Kidney (tissue), 14 donors: ENCODE measurements around the gene PFKFB2. TPM values are rescaled to one million over a fixed set of nuclear protein-coding genes. Genes with fewer than 3 reads are reported as not detected.

Experiments used
- DNase-seq, 5 donors: peaks; one replicate each; pipeline ENCODE4 v3.0.0-alpha.2; 2013 to 2020
- FAIRE-seq: peaks from 2 replicates; lab custom pipeline; 2012; peaks lifted over from hg19 to GRCh38; lab: Jason Lieb, UNC
- H3K27ac ChIP-seq, 2 donors: one replicate each; pipeline ENCODE4 v1.7.0; 2013; ENCODE audit warnings: low read depth in 2 of 2, low read length in 2 of 2, inconsistent platforms in 1 of 2
- H3K27me3 ChIP-seq: one replicate; pipeline ENCODE4 v1.7.1; 2013; ENCODE audit warnings: low read length, inconsistent platforms; ENCODE audit not compliant: control insufficient read depth, insufficient read depth
- H3K36me3 ChIP-seq, 3 donors: one replicate each; pipeline versions ENCODE4 v1.7.0 to v1.7.1; 2013; ENCODE audit warnings: low read length in 3 of 3, control low read depth in 1 of 3, inconsistent platforms in 1 of 3; ENCODE audit not compliant: insufficient read depth in 3 of 3, control insufficient read depth in 2 of 3
- H3K4me1 ChIP-seq, 3 donors: one replicate each; pipeline versions ENCODE4 v1.7.0 to v1.7.1; 2013; ENCODE audit warnings: low read length in 3 of 3, inconsistent platforms in 1 of 3, low read depth in 1 of 3; ENCODE audit not compliant: control insufficient read depth in 2 of 3, insufficient read depth in 2 of 3
- H3K4me3 ChIP-seq, 3 donors: one replicate each; pipeline versions ENCODE4 v1.7.0 to v1.8.1; 2013; ENCODE audit warnings: low read length in 3 of 3, control low read depth in 1 of 3, inconsistent platforms in 1 of 3
- H3K9ac ChIP-seq, 3 donors: one replicate each; pipeline versions ENCODE4 v1.7.0 to v1.7.1; 2013; ENCODE audit warnings: low read length in 3 of 3, control low read depth in 1 of 3, inconsistent platforms in 1 of 3
- H3K9me3 ChIP-seq, 3 donors: one replicate each; pipeline versions ENCODE4 v1.7.0 to v1.7.1; 2013; ENCODE audit warnings: low read length in 3 of 3, control low read depth in 1 of 3, inconsistent platforms in 1 of 3; ENCODE audit not compliant: control insufficient read depth in 2 of 3, insufficient read depth in 1 of 3
- CTCF ChIP-seq: IDR thresholded peaks from 3 replicates; pipeline ENCODE4 v1.5.1; 2012; ENCODE audit warnings: mild to moderate bottlenecking, moderate library complexity, borderline replicate concordance; ENCODE audit not compliant: insufficient read depth; ENCODE audit errors: extremely low read depth
- intact Hi-C: fragments of 100-400 bp; cut with DNase I; formaldehyde crosslinking; loops from one replicate; pipeline ENCODE4 v1.11.1; 2022
- polyA plus RNA-seq: library from polyadenylated mRNA; stranded (reverse); fragments of 350-450 nt; fragmentation: Illumina TruSeq; extraction: RNeasy Lipid Tissue Mini Kit (QIAGEN cat#74804); gene quantifications from one replicate; pipeline ENCODE4 v1.2.3, GENCODE V29; 2014; ENCODE audit warnings: low read depth, low replicate concordance; ENCODE audit not compliant: insufficient read depth
- total RNA-seq: library from RNA; stranded (reverse); fragmentation: NEBNext Ultra II Directional; extraction: Animal tissue kit (Norgen Biotek cat#: 25700); gene quantifications from one replicate; pipeline ENCODE4 v1.2.1, GENCODE V29; 2021
- donor health status: control.
- donor health status: control.
- donor health status: control.
- donor health status: control.
- donor health status: control.
- donor health status: DM: yes; HTN: yes; CAD: no.
- donor health status: Normal renal cell carcinoma (clear cell type).

Gene PFKFB2
- total and polyA plus RNA-seq, 2 donors from 2014 or later = 20.6 to 21.7 TPM

- H3K4me3 ChIP-seq = no peak overlapping the region
- TF ChIP-seq CTCF = no peak
- DNase-seq (no peak), FAIRE-seq (no peak)
- H3K36me3 ChIP-seq = peaks cover 0 to 48% (median 34%) of the 10 kb centered on the region in 3 donors
- no peak overlapping the region for H3K27ac ChIP-seq
- no peaks in the 10 kb centered on the region for H3K9me3 ChIP-seq
- H3K9ac ChIP-seq = no peak overlapping the region
- no peaks in the 10 kb centered on the region for H3K4me1 ChIP-seq
- intact Hi-C loops = no loop called here
- no peaks in the 10 kb centered on the region for H3K27me3 ChIP-seq
These were observed 23.9 kb downstream of the PFKFB2 start for GRCh38 chr1:207077012-207077411.

- peaks cover 0 to 41% (median 28%) of the 10 kb centered on the region in 3 donors for H3K36me3 ChIP-seq
- no peak overlapping the region for H3K9ac ChIP-seq
- intact Hi-C loops = no loop called here
- H3K4me1 ChIP-seq = no peaks in the 10 kb centered on the region
- DNase-seq (peak in 4 of 5 donors; percentile 79 to 94 (median 85)), FAIRE-seq (peak; percentile 94)
- H3K27ac ChIP-seq = peak overlapping the region in 1 of 2 donors; percentile 12
- H3K27me3 ChIP-seq = no peaks in the 10 kb centered on the region
- no peaks in the 10 kb centered on the region for H3K9me3 ChIP-seq
- TF ChIP-seq CTCF = peak; percentile 85
- no peak overlapping the region for H3K4me3 ChIP-seq
These were observed 24.6 kb downstream of the PFKFB2 start for GRCh38 chr1:207077470-207078377.

- TF ChIP-seq CTCF = no peak
- H3K4me1 ChIP-seq = no peaks in the 10 kb centered on the region
- no peaks in the 10 kb centered on the region for H3K27me3 ChIP-seq
- H3K36me3 ChIP-seq = peaks cover 0 to 31% (median 25%) of the 10 kb centered on the region in 3 donors
- no peak overlapping the region for H3K4me3 ChIP-seq
- H3K27ac ChIP-seq = no peak overlapping the region
- H3K9ac ChIP-seq = no peak overlapping the region
- no peaks in the 10 kb centered on the region for H3K9me3 ChIP-seq
- DNase-seq (no peak), FAIRE-seq (no peak)
- intact Hi-C loops = no loop called here
These were observed 25.6 kb downstream of the PFKFB2 start for GRCh38 chr1:207078578-207079132.
